Natural killer cell (primary cell): ENCODE results near the gene PCIF1. TPM values are rescaled to one million over a fixed set of nuclear protein-coding genes. Genes with fewer than 3 reads are reported as not detected.

ENCODE experiments used
- ATAC-seq, 3 donors: fragments of 150-1000 bp in 2 of 3; fragments of 200-7000 bp in 1 of 3; cut with Tn5 transposase; 1 replicate in 1 of 3; 2 replicates in 2 of 3; pipeline ENCODE4 v1.10.0; 2021; ENCODE audit warnings: mild to moderate bottlenecking in 2 of 3, moderate library complexity in 2 of 3
- DNase-seq, 2 donors: peaks; one replicate each; pipeline versions ENCODE4 v3.0.0 to v3.0.0-alpha.2; 2013 to 2021; ENCODE audit warnings: mixed read lengths in 1 of 2
- H3K27ac ChIP-seq: one replicate; pipeline ENCODE4 v1.5.1; 2013; ENCODE audit warnings: mild to moderate bottlenecking, low read length
- H3K27me3 ChIP-seq: one replicate; pipeline ENCODE4 v1.6.1; 2013; ENCODE audit warnings: low read length; ENCODE audit not compliant: control insufficient read depth, insufficient read depth
- H3K36me3 ChIP-seq: one replicate; pipeline ENCODE4 v1.6.1; 2013; ENCODE audit warnings: low read length; ENCODE audit not compliant: control insufficient read depth, insufficient read depth
- H3K4me1 ChIP-seq: one replicate; pipeline ENCODE4 v1.6.1; 2013; ENCODE audit warnings: low read length; ENCODE audit not compliant: control insufficient read depth, insufficient read depth
- H3K4me3 ChIP-seq: one replicate; pipeline ENCODE4 v1.5.1; 2013; ENCODE audit warnings: low read length
- H3K9me3 ChIP-seq: one replicate; pipeline ENCODE4 v1.6.1; 2013; ENCODE audit warnings: low read length; ENCODE audit not compliant: control insufficient read depth, insufficient read depth
- H3K27ac Mint-ChIP-seq, 2 donors: one replicate each; pipeline ENCODE4 v1.8.0; 2022; ENCODE audit warnings: mild to moderate bottlenecking in 2 of 2, mixed read lengths in 2 of 2, moderate library complexity in 1 of 2
- H3K27me3 Mint-ChIP-seq, 2 donors: one replicate each; pipeline ENCODE4 v1.8.0; 2022; ENCODE audit warnings: low read depth in 2 of 2, mixed read lengths in 2 of 2
- H3K36me3 Mint-ChIP-seq: one replicate; pipeline ENCODE4 v1.8.0; 2022; ENCODE audit warnings: mixed read lengths
- H3K4me1 Mint-ChIP-seq, 2 donors: one replicate each; pipeline ENCODE4 v1.8.0; 2022; ENCODE audit warnings: mixed read lengths in 2 of 2
- H3K4me3 Mint-ChIP-seq: one replicate; pipeline ENCODE4 v1.8.0; 2022; ENCODE audit warnings: mild to moderate bottlenecking, moderate library complexity, mixed read lengths
- H3K9me3 Mint-ChIP-seq, 2 donors: one replicate each; pipeline ENCODE4 v1.8.0; 2022; ENCODE audit warnings: mixed read lengths in 2 of 2
- WGBS: methylation state at CpG from one replicate; pipeline ENCODE4 v1.1.7; 2013; ENCODE audit warnings: missing lambda C conversion rate; ENCODE audit not compliant: insufficient coverage; 5-methylcytosine and 5-hydroxymethylcytosine counted together
- intact Hi-C: fragments of 100-400 bp; cut with micrococcal nuclease; formaldehyde crosslinking; loops from one replicate; pipeline ENCODE4 v1.14.2; 2022
- total RNA-seq, 4 donors: library from RNA; stranded (reverse); fragments of 120-200 nt in 1 of 4; gene quantifications; one replicate each; pipeline versions ENCODE4 v1.2.3 to v1.2.4, GENCODE V29; 2013 to 2022
- TF ChIP-seq, protein P1 (sequence below): fragments of 200-600 bp; IDR thresholded peaks from one replicate; pipeline ENCODE4 v1.8.0; 2022; ENCODE audit warnings: antibody characterized with exemption

Gene PCIF1
- total RNA-seq, 3 donors from 2014 or later (not counting 1 experiment from before 2014, with no cell fraction given), result 72.0 to 85.1 (median 73.3) TPM

DNA sequence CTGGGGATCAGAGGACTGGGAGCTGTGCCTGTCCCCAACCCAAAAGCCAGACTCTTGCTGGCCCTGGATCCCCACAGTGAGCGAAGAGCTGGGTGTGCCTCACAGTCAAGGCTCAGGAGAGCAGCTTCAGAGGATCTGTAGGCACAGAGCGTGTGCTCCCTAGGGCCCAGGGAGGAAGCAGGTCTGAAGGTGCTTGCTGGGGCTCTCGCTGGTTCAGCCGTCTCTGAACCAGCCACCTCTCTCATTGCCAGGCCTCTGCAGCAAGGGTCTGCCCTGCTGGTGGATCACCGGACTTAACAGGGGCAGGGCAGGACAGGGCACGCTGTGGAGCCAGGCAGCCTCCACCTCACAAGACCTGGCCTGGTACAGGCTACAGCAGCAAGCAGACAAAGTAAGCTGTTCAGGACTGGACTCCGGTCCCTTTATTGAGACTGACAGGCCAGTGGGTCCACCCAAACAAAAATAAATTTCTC is 13.8 kb downstream of the PCIF1 start:
- Mint-ChIP-seq H3K36me3 (peaks cover 8% of the 10 kb centered on the region), H3K9me3 (no peaks in the 10 kb centered on the region), H3K4me1 (peaks cover 36 to 61% of the 10 kb centered on the region in 2 donors), H3K4me3 (no peak overlapping the region), H3K27me3 (no peaks in the 10 kb centered on the region), H3K27ac (peak overlapping the region; percentile 11 to 97)
- 70% methylated on average over 7 of the region's 7 CpGs for WGBS
- Histone ChIP-seq H3K27ac (peak overlapping the region; percentile 22), H3K4me3 (no peak overlapping the region), H3K36me3 (peaks cover 94% of the 10 kb centered on the region), H3K9me3 (no peaks in the 10 kb centered on the region), H3K27me3 (no peaks in the 10 kb centered on the region), H3K4me1 (peaks cover 49% of the 10 kb centered on the region)
- DNase-seq (no peak), ATAC-seq (no peak)
- intact Hi-C loops, result no loop called here
- TF ChIP-seq, protein P1, sequence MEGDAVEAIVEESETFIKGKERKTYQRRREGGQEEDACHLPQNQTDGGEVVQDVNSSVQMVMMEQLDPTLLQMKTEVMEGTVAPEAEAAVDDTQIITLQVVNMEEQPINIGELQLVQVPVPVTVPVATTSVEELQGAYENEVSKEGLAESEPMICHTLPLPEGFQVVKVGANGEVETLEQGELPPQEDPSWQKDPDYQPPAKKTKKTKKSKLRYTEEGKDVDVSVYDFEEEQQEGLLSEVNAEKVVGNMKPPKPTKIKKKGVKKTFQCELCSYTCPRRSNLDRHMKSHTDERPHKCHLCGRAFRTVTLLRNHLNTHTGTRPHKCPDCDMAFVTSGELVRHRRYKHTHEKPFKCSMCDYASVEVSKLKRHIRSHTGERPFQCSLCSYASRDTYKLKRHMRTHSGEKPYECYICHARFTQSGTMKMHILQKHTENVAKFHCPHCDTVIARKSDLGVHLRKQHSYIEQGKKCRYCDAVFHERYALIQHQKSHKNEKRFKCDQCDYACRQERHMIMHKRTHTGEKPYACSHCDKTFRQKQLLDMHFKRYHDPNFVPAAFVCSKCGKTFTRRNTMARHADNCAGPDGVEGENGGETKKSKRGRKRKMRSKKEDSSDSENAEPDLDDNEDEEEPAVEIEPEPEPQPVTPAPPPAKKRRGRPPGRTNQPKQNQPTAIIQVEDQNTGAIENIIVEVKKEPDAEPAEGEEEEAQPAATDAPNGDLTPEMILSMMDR, result no peak

DNA sequence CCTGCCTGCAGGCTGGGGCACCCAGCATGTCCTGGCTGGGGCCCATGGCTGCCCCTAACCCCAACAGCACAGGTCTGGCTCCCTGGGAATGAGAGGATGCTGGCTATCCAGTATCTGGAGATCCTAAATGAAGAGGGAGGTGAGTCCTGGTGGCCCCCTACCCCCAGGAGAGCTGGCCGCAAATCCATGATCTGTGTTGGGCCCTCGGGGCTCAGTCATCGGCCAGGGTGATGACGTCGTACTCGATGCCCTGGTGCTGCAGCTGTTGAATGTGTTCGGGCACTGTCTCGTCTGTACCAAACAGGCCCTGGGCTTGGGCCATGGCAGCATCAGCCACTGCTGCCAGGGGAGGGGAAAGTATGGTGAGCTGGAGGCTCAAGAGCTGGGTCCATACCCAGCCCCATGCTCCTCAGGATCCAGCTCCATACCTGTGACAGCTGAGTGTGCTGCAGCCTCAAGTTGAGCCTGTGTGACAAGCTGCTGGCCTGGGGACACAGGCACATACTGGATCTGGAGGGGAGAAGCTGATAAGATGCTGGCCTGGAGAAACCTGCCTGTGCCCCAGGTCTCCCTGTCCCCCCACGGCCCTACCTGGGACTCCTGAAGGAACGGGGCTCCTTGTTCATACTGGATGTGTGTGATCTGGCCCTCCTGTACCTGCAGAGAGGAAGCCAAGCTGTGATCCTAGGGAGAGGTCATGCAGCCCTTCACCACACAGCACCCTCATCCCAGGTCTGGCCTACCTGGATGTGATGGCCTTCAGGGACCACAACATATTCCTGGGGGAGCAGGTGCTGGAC is 14.5 kb downstream of the PCIF1 start:
- TF ChIP-seq, protein P1, result no peak
- peaks cover 6% of the 10 kb centered on the region for H3K36me3 Mint-ChIP-seq
- 95% methylated on average over 10 of the region's 10 CpGs for WGBS
- no peak overlapping the region for H3K27ac ChIP-seq
- H3K27me3 Mint-ChIP-seq, result no peaks in the 10 kb centered on the region
- DNase-seq, result no peak
- no peaks in the 10 kb centered on the region for H3K9me3 ChIP-seq
- no peaks in the 10 kb centered on the region for H3K9me3 Mint-ChIP-seq
- intact Hi-C loops, result no loop called here
- peaks cover 43% of the 10 kb centered on the region for H3K4me1 ChIP-seq
- no peaks in the 10 kb centered on the region for H3K27me3 ChIP-seq
- no peak for ATAC-seq
- H3K27ac Mint-ChIP-seq, result peak overlapping the region; percentile 16 to 97
- H3K4me3 ChIP-seq, result no peak overlapping the region
- H3K4me1 Mint-ChIP-seq, result peaks cover 29 to 55% of the 10 kb centered on the region in 2 donors
- peaks cover 90% of the 10 kb centered on the region for H3K36me3 ChIP-seq
- no peak overlapping the region for H3K4me3 Mint-ChIP-seq

DNA sequence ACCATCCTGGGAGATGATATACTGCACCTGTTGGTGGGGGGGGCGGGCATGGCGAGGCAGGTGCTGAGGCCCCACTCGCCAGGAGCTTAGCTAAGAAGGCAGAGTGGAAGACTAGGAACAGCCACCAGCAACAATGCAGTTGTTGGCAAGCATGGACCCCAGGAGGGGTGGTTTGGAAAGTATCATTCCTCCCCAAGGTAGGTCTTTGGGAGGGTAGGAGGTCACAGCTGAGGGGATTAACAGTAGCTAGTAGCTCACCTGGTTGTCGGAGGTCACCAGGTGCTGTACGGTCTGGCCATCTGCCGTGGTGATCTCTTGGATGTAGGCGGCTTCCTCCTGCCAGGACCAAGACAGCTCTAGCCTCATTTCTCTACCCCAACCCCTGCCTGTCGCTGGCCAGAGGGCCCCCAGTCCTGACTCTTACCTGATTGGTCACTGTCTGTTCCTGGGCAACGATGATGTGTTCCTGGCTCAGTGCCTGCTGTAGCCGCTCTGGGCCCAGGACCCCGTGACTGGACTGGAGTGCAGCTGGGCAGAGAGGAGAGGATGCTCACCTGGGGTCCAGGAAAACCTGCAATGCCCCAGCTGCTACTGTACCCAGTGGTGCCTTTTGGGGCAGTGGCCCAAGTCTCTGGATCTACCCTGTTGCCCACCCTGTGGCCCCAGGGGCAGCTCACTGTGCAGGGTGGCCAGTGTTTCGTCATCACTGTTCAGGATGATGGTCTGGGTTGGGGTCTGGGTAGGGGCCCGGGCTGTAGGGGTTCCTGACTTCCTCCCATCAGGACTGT is 15.3 kb downstream of the PCIF1 start:
- H3K4me1 ChIP-seq, result peaks cover 38% of the 10 kb centered on the region
- WGBS, result 94% methylated on average over 13 of the region's 13 CpGs
- Mint-ChIP-seq H3K4me3 (no peak overlapping the region), H3K9me3 (no peaks in the 10 kb centered on the region), H3K27me3 (no peaks in the 10 kb centered on the region), H3K4me1 (peaks cover 21 to 47% of the 10 kb centered on the region in 2 donors), H3K36me3 (no peaks in the 10 kb centered on the region), H3K27ac (peak overlapping the region; percentile 16 to 97)
- intact Hi-C loops, result no loop called here
- DNase-seq (no peak), ATAC-seq (no peak)
- no peaks in the 10 kb centered on the region for H3K27me3 ChIP-seq
- H3K4me3 ChIP-seq, result no peak overlapping the region
- TF ChIP-seq, protein P1, result no peak
- peaks cover 85% of the 10 kb centered on the region for H3K36me3 ChIP-seq
- no peaks in the 10 kb centered on the region for H3K9me3 ChIP-seq
- no peak overlapping the region for H3K27ac ChIP-seq
